Cardiac muscle cell (in vitro differentiated cells and primary cell): Measurements from ENCODE around the gene CDKL2. TPM values are rescaled to one million over a fixed set of nuclear protein-coding genes. Genes with fewer than 3 reads are reported as not detected.

Experiments used
- DNase-seq, 2 donors: peaks; one replicate each; pipeline versions ENCODE4 v3.0.0 to v3.0.0-alpha.2; 2010 to 2017; ENCODE audit warnings: low read depth in 1 of 2, low spot score in 1 of 2
- H3K27ac ChIP-seq: fragments of 200-600 bp; sonication (generic); 2 replicates; pipeline ENCODE4 v1.5.1; 2016
- H3K27me3 ChIP-seq: fragments of 200-600 bp; sonication (generic); 2 replicates; pipeline ENCODE4 v1.6.0; 2016; ENCODE audit warnings: control low read depth
- H3K36me3 ChIP-seq: fragments of 200-600 bp; sonication (generic); 2 replicates; pipeline ENCODE4 v1.5.1; 2016; ENCODE audit warnings: control low read depth
- H3K4me1 ChIP-seq: fragments of 200-600 bp; sonication (generic); 2 replicates; pipeline ENCODE4 v1.8.1; 2017; ENCODE audit warnings: low read depth, mild to moderate bottlenecking, mixed run types
- H3K4me3 ChIP-seq: fragments of 200-600 bp; sonication (generic); 2 replicates; pipeline ENCODE4 v1.5.1; 2016; ENCODE audit warnings: mild to moderate bottlenecking
- H3K9me3 ChIP-seq: fragments of 200-600 bp; sonication (generic); 2 replicates; pipeline ENCODE4 v1.5.1; 2017; ENCODE audit warnings: low read depth, mild to moderate bottlenecking, control low read depth
- polyA plus RNA-seq: library from polyadenylated mRNA; unstranded; fragments of >200 nt; fragmentation: Nextera tagmentation; extraction: Ambion mirVana; gene quantifications from 2 replicates; pipeline ENCODE4 v1.2.1, GENCODE V29; 2016
- total RNA-seq: library from RNA; depleted of rRNA; stranded (reverse); fragments of >200 nt; gene quantifications from 2 replicates; pipeline ENCODE4 v1.2.3, GENCODE V29; 2016
- TF ChIP-seq, protein P1 (sequence below): IDR thresholded peaks from 2 replicates; pipeline ENCODE4 v1.5.1; 2012; ENCODE audit warnings: low read depth, mild to moderate bottlenecking, low read length

CDKL2 gene
- total and polyA plus RNA-seq, 2 experiments from 2014 or later = 2.5 to 4.4 TPM

DNA sequence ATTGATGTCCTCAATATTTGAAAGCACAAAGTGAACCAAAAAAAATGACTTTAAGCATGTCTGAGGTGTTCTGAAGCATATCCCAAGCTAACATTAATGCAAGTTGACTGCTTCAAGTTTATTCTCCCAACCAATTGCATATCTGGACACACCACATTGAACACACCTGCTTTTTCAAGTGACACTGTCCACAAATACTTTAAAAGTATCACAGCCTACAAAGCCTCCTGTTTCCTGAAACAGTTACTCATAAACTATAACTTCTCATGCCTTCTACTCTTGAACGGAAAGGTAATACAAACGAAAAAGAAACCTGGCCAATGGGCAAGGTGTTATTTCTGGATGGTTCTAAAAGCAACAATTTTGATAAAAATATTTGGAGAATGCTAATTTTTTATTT, 1.1 kb downstream of the CDKL2 start:
- no peak overlapping the region for H3K27ac ChIP-seq
- no peaks in the 10 kb centered on the region for H3K27me3 ChIP-seq
- DNase-seq = no peak
- no peak overlapping the region for H3K4me3 ChIP-seq
- no peaks in the 10 kb centered on the region for H3K9me3 ChIP-seq
- TF ChIP-seq, protein P1, sequence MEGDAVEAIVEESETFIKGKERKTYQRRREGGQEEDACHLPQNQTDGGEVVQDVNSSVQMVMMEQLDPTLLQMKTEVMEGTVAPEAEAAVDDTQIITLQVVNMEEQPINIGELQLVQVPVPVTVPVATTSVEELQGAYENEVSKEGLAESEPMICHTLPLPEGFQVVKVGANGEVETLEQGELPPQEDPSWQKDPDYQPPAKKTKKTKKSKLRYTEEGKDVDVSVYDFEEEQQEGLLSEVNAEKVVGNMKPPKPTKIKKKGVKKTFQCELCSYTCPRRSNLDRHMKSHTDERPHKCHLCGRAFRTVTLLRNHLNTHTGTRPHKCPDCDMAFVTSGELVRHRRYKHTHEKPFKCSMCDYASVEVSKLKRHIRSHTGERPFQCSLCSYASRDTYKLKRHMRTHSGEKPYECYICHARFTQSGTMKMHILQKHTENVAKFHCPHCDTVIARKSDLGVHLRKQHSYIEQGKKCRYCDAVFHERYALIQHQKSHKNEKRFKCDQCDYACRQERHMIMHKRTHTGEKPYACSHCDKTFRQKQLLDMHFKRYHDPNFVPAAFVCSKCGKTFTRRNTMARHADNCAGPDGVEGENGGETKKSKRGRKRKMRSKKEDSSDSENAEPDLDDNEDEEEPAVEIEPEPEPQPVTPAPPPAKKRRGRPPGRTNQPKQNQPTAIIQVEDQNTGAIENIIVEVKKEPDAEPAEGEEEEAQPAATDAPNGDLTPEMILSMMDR = no peak
- no peaks in the 10 kb centered on the region for H3K4me1 ChIP-seq
- H3K36me3 ChIP-seq = no peaks in the 10 kb centered on the region

DNA sequence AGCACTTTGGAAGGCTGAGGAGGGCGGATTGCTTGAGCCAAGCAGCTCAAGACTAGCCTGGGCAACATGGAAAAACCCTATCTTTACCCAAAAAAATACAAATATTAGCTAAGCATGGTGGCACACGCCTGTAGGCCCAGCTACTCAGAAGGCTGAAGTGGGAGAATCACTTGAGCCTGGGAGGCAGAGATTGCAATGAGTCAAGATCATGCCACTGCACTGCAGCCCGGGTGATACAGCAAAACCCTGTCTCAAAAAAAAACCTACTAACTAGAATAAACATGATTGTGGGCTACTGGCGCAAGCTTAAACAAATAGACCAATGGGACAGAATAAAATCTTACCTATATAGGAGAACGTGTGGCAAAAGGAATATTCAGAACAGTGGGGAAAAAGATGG, 7.3 kb downstream of the CDKL2 start:
- DNase-seq = no peak
- H3K27me3 ChIP-seq = no peaks in the 10 kb centered on the region
- TF ChIP-seq, protein P1 = no peak
- H3K4me1 ChIP-seq = no peaks in the 10 kb centered on the region
- H3K9me3 ChIP-seq = no peaks in the 10 kb centered on the region
- H3K4me3 ChIP-seq = no peak overlapping the region
- no peaks in the 10 kb centered on the region for H3K36me3 ChIP-seq
- no peak overlapping the region for H3K27ac ChIP-seq

DNA sequence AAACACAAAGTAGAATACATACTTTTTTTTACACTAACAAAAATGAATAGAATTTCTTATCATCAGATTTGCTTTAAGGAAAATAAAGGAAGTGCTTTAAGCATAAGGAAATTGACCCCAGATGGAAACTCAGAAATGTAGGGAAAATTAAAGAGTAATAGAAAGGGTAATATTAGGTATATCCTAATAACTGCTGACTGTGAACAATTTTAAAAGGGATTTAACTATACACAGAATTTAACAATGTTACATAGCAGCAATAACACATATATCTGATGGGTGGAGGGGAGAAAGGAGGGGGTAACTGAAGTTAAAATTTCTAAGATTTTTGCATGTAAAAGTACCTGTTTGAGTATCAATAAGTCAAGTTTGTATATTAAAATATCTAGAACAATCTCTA, 8.6 kb downstream of the CDKL2 start:
- no peaks in the 10 kb centered on the region for H3K27me3 ChIP-seq
- no peak overlapping the region for H3K27ac ChIP-seq
- no peak overlapping the region for H3K4me3 ChIP-seq
- TF ChIP-seq, protein P1 = no peak
- H3K4me1 ChIP-seq = no peaks in the 10 kb centered on the region
- H3K36me3 ChIP-seq = no peaks in the 10 kb centered on the region
- no peaks in the 10 kb centered on the region for H3K9me3 ChIP-seq
- DNase-seq = no peak

DNA sequence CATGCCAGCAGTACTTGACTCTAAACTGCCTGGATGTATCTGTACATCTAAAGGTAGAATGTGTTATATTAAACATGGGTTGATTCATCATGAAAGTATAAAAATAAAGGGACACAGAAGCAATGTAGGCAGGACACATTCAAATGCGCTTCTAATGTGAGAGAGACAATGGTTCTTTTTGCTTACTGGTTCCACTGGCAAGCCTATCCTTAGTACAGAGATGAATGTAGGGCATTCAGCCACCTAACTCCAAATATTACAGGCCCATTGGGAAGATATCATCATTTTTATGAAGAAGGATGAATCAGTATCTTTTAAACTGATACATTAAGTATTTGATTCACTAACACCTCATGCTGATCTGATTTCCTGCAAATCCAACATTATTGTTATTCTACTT, 18.0 kb downstream of the CDKL2 start:
- H3K27me3 ChIP-seq = no peaks in the 10 kb centered on the region
- no peaks in the 10 kb centered on the region for H3K4me1 ChIP-seq
- no peak overlapping the region for H3K27ac ChIP-seq
- no peaks in the 10 kb centered on the region for H3K9me3 ChIP-seq
- no peak overlapping the region for H3K4me3 ChIP-seq
- no peaks in the 10 kb centered on the region for H3K36me3 ChIP-seq
- TF ChIP-seq, protein P1 = no peak
- DNase-seq = no peak

DNA sequence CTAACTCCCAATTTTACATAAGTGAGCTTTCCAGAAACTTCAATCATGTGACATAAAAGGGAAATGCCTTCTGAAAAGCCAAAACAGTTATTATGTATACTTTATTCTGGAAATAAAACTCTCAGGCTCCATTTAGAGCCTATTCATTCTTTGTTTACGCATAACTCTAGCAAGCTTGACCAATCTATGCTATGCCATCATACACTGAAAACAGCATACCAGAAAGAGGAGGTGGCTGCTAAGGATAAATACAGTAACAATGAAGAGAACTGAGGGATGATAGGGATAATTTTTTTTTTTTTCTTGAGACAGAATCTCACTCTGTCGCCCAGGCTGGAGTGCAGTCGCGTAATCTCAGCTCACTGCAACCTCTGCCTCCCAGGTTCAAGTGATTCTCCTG, 24.4 kb downstream of the CDKL2 start:
- TF ChIP-seq, protein P1 = no peak
- H3K27me3 ChIP-seq = no peaks in the 10 kb centered on the region
- no peak for DNase-seq
- H3K4me1 ChIP-seq = no peaks in the 10 kb centered on the region
- no peaks in the 10 kb centered on the region for H3K36me3 ChIP-seq
- H3K27ac ChIP-seq = no peak overlapping the region
- no peak overlapping the region for H3K4me3 ChIP-seq
- no peaks in the 10 kb centered on the region for H3K9me3 ChIP-seq

DNA sequence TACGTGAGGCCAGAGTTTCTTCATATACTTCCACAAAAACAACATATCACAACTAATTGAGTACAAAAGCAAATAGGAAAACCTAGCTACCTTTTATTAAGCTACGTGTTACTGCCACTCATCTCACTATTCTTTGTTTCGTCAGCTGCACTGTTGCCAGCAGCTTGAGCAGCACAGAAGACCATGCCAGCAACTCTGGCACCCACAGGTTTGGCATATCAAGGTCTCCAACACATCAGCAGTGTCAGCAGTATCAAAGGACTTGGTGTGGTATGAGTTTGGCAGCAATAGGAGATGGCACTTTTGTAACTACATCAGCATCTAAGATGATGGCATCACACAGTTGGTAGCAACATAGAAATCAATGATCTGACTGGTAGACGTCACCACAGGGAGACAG, 30.7 kb downstream of the CDKL2 start:
- no peak overlapping the region for H3K27ac ChIP-seq

More for the DNA sequence above, 30.7 kb downstream of the CDKL2 start:
- no peak for DNase-seq
- no peaks in the 10 kb centered on the region for H3K27me3 ChIP-seq
- H3K4me1 ChIP-seq = no peaks in the 10 kb centered on the region
- H3K4me3 ChIP-seq = no peak overlapping the region
- no peaks in the 10 kb centered on the region for H3K36me3 ChIP-seq
- no peaks in the 10 kb centered on the region for H3K9me3 ChIP-seq
- TF ChIP-seq, protein P1 = no peak
